ENCODE results near the gene ZDHHC14. TPM values are rescaled to one million over a fixed set of nuclear protein-coding genes. Genes with fewer than 3 reads are reported as not detected.

The ZDHHC14 gene
- total RNA-seq, 1 experiment from 2014 or later: 1.7 TPM

GRCh38 chr6:157479464-157480303, 98.7 kb downstream of the ZDHHC14 start:
- no peak overlapping the region for H3K14ac ChIP-seq (ENCODE audit: insufficient read depth, low read length)
- H3K79me2 ChIP-seq (ENCODE audit: insufficient read depth, low read length): no peaks in the 10 kb centered on the region
- Mint-ChIP-seq H3K27me3 (ENCODE audit: low read depth) (no peaks in the 10 kb centered on the region), H3K4me1 (no peaks in the 10 kb centered on the region), H3K4me3 (no peak overlapping the region), H3K27ac (peak overlapping the region in 1 of 3 experiments; percentile 37; a peak in 1 of 7 replicates), H3K9me3 (peaks cover 3% of the 10 kb centered on the region in 2 experiments; a peak in 3 of 5 replicates), H3K36me3 (ENCODE audit: insufficient read depth in 1 of 3, low read depth in 3 of 3) (no peaks in the 10 kb centered on the region)
- H4K20me1 ChIP-seq (ENCODE audit: control insufficient read depth, insufficient read depth, insufficient read length): no peaks in the 10 kb centered on the region
- H3K79me1 ChIP-seq (ENCODE audit: insufficient read depth, low read depth, low read length, poor library complexity, severe bottlenecking): no peaks in the 10 kb centered on the region
- DNase-seq: no peak
- H3K23me2 ChIP-seq (ENCODE audit: insufficient read length, low read depth, low read length, poor library complexity, severe bottlenecking): no peaks in the 10 kb centered on the region
- H3K4ac ChIP-seq (ENCODE audit: low read depth, low read length): no peak overlapping the region
- no peak overlapping the region for H2AFZ ChIP-seq (ENCODE audit: low read length)
- no peak overlapping the region for H2BK15ac ChIP-seq (ENCODE audit: low read depth, low read length)
- no peak overlapping the region for H2BK20ac ChIP-seq (ENCODE audit: low read depth, low read length, poor library complexity, severe bottlenecking)
- no peak overlapping the region for H2BK5ac ChIP-seq (ENCODE audit: insufficient read length, low read length)
- no peak for TF ChIP-seq CTCF (conservative IDR thresholded peaks at IDR 0.05)
- H3K27ac ChIP-seq (ENCODE audit: insufficient read length, low read depth, low read length): no peak overlapping the region
- H3K9me3 ChIP-seq (ENCODE audit: control insufficient read depth, low read depth, low read length): no peaks in the 10 kb centered on the region
- no peak overlapping the region for H3K18ac ChIP-seq (ENCODE audit: insufficient read length, low read depth, low read length)
- no peaks in the 10 kb centered on the region for H3K4me1 ChIP-seq (ENCODE audit: insufficient read depth, low read length)
- H3K23ac ChIP-seq (ENCODE audit: insufficient read length, low read depth, low read length): no peak overlapping the region
- no CpG with 5 or more reads among the region's 7 CpGs for WGBS (ENCODE audit: extremely low coverage, insufficient read length, low lambda C conversion rate)
- H4K5ac ChIP-seq (ENCODE audit: insufficient read length, low read depth, low read length): no peak overlapping the region
- no peak overlapping the region for H2BK12ac ChIP-seq (ENCODE audit: insufficient read length, low read depth, low read length)
- H3K9ac ChIP-seq (ENCODE audit: extremely low read depth, insufficient read length, low read length): no peak overlapping the region
- H3K56ac ChIP-seq (ENCODE audit: insufficient read length, low read depth, low read length): no peak overlapping the region
- H2AK5ac ChIP-seq (ENCODE audit: insufficient read length, low read length): no peak overlapping the region
- H3K4me2 ChIP-seq (ENCODE audit: insufficient read depth, insufficient read length, low read length): no peak overlapping the region
- H3K27me3 ChIP-seq (ENCODE audit: insufficient read depth, low read length): no peaks in the 10 kb centered on the region
- no peak overlapping the region for H4K8ac ChIP-seq (replicated peaks; ENCODE audit: insufficient read length, low read depth, low read length)
- H2BK120ac ChIP-seq (ENCODE audit: low read depth, low read length, poor library complexity, severe bottlenecking): no peak overlapping the region
- H3T11ph ChIP-seq (ENCODE audit: low read length): no peak overlapping the region
- H4K91ac ChIP-seq (ENCODE audit: insufficient read length, low read depth, low read length): no peak overlapping the region

All from H9 (cell line).